PC-3 (cell line): ENCODE measurements around the gene GPS1. TPM values are rescaled to one million over a fixed set of nuclear protein-coding genes. Genes with fewer than 3 reads are reported as not detected.

ENCODE experiments used
- ATAC-seq: fragments of 200-7000 bp; cut with Tn5 transposase; 2 replicates; pipeline ENCODE4 v1.9.1; 2020; ENCODE audit warnings: mild to moderate bottlenecking, moderate library complexity
- BruUV-seq: library from RNA; stranded (reverse); fragments of 400-500 nt; replicated peaks from 2 replicates; lab custom pipeline; 2021; lab: Mats Ljungman, UMichigan
- CTCF ChIA-PET: fragments of 300-600 bp; sonication (Branson Sonifier 250); formaldehyde crosslinking; loops from one replicate; lab custom pipeline; 2022; ENCODE audit warnings: antibody characterized with exemption; lab: Charles Lee
- POLR2A ChIA-PET: fragments of 300-600 bp; sonication (Branson Sonifier 250); formaldehyde crosslinking; loops from one replicate; lab custom pipeline; 2022; ENCODE audit warnings: antibody characterized with exemption; ENCODE audit not compliant: unreplicated experiment; lab: Charles Lee
- DNase-seq: peaks from one replicate; pipeline ENCODE4 v3.0.0-alpha.2; 2015
- H2AFZ ChIP-seq: fragments of 300-600 bp; sonication (generic); 2 replicates; pipeline ENCODE4 v1.6.0; 2016; ENCODE audit warnings: antibody characterized with exemption, low read length
- H3F3A ChIP-seq: fragments of 300-600 bp; sonication (generic); one replicate; pipeline ENCODE4 v1.6.0; 2017; ENCODE audit warnings: antibody characterized with exemption, low read length, control low read depth, mild to moderate bottlenecking; ENCODE audit not compliant: unreplicated experiment
- H3K27ac ChIP-seq: fragments of 300-600 bp; sonication (generic); 2 replicates; pipeline ENCODE4 v1.5.1; 2016; ENCODE audit warnings: mild to moderate bottlenecking, low read length
- H3K27me3 ChIP-seq: fragments of 300-600 bp; sonication (generic); 2 replicates; pipeline ENCODE4 v1.6.1; 2016; ENCODE audit warnings: low read length, mixed read lengths
- H3K36me3 ChIP-seq: fragments of 300-600 bp; sonication (generic); 2 replicates; pipeline ENCODE4 v1.6.1; 2016; ENCODE audit warnings: low read depth, mixed run types, low read length, mixed read lengths
- H3K4me1 ChIP-seq: fragments of 300-600 bp; sonication (generic); 2 replicates; pipeline ENCODE4 v1.5.1; 2016; ENCODE audit warnings: low read length; ENCODE audit not compliant: insufficient read depth
- H3K4me2 ChIP-seq: fragments of 300-600 bp; sonication (generic); 2 replicates; pipeline ENCODE4 v1.6.0; 2016; ENCODE audit warnings: low read length
- H3K4me3 ChIP-seq: fragments of 300-600 bp; sonication (generic); 2 replicates; pipeline ENCODE4 v1.5.1; 2016; ENCODE audit warnings: mild to moderate bottlenecking, low read length, mixed read lengths
- H3K79me2 ChIP-seq: fragments of 300-600 bp; sonication (generic); 2 replicates; pipeline ENCODE4 v1.6.1; 2017; ENCODE audit warnings: low read length, mixed read lengths
- H3K9ac ChIP-seq: fragments of 300-600 bp; sonication (generic); 2 replicates; pipeline ENCODE4 v1.6.0; 2016; ENCODE audit warnings: mild to moderate bottlenecking, low read length
- H3K9me2 ChIP-seq: fragments of 300-600 bp; sonication (generic); replicated peaks from 2 replicates; pipeline ENCODE4 v1.6.1; 2016; ENCODE audit warnings: mixed run types, low read length, mixed read lengths
- H3K9me3 ChIP-seq: fragments of 300-600 bp; sonication (generic); 2 replicates; pipeline ENCODE4 v1.6.1; 2016; ENCODE audit warnings: low read length, mixed read lengths
- H4K20me1 ChIP-seq: fragments of 300-600 bp; sonication (generic); 2 replicates; pipeline ENCODE4 v1.6.1; 2016; ENCODE audit warnings: low read length, mixed read lengths
- EZH2 ChIP-seq: fragments of 300-600 bp; sonication (generic); IDR thresholded peaks from one replicate; pipeline ENCODE4 v1.6.1; 2017; ENCODE audit warnings: antibody characterized with exemption, mild to moderate bottlenecking, low read length; ENCODE audit not compliant: unreplicated experiment
- EZH2phosphoT487 ChIP-seq: fragments of 300-600 bp; sonication (generic); IDR thresholded peaks from 2 replicates; pipeline ENCODE4 v1.6.1; 2018; ENCODE audit warnings: mild to moderate bottlenecking, antibody characterized with exemption, low read length, borderline replicate concordance
- intact Hi-C: fragments of 100-400 bp; cut with micrococcal nuclease; formaldehyde crosslinking; loops from 2 replicates; pipeline ENCODE4 v1.9.0; 2023
- total RNA-seq: library from RNA; depleted of rRNA; stranded (reverse); fragments of >200 nt; gene quantifications from 2 replicates; pipeline ENCODE4 v1.2.3, GENCODE V29; 2014
- TF ChIP-seq, protein P1 (sequence below): fragments of 300-600 bp; sonication (generic); conservative IDR thresholded peaks from 2 replicates; pipeline ENCODE4 v1.5.1; 2017; ENCODE audit warnings: antibody characterized with exemption, low read depth, mild to moderate bottlenecking, low read length

Gene GPS1
- total RNA-seq, 1 experiment from 2014 or later, result 240 TPM

GRCh38 chr17:82084373-82085030, 32.8 kb downstream of the GPS1 start:
- H3K4me2 ChIP-seq, result no peak overlapping the region
- no peaks in the 10 kb centered on the region for H3F3A ChIP-seq
- H3K9me3 ChIP-seq, result no peaks in the 10 kb centered on the region
- H2AFZ ChIP-seq, result no peak overlapping the region
- H3K9ac ChIP-seq, result no peak overlapping the region
- H3K4me3 ChIP-seq, result no peak overlapping the region
- no peaks in the 10 kb centered on the region for H3K9me2 ChIP-seq
- peaks cover 79% of the 10 kb centered on the region for H3K36me3 ChIP-seq
- H3K79me2 ChIP-seq, result no peaks in the 10 kb centered on the region
- ATAC-seq, result no peak
- TF ChIP-seq EZH2, result no peak
- TF ChIP-seq, protein P1, sequence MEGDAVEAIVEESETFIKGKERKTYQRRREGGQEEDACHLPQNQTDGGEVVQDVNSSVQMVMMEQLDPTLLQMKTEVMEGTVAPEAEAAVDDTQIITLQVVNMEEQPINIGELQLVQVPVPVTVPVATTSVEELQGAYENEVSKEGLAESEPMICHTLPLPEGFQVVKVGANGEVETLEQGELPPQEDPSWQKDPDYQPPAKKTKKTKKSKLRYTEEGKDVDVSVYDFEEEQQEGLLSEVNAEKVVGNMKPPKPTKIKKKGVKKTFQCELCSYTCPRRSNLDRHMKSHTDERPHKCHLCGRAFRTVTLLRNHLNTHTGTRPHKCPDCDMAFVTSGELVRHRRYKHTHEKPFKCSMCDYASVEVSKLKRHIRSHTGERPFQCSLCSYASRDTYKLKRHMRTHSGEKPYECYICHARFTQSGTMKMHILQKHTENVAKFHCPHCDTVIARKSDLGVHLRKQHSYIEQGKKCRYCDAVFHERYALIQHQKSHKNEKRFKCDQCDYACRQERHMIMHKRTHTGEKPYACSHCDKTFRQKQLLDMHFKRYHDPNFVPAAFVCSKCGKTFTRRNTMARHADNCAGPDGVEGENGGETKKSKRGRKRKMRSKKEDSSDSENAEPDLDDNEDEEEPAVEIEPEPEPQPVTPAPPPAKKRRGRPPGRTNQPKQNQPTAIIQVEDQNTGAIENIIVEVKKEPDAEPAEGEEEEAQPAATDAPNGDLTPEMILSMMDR, result no peak
- no peak for TF ChIP-seq EZH2phosphoT487
- no peak for DNase-seq
- no peak overlapping the region for H3K27ac ChIP-seq
- H4K20me1 ChIP-seq, result no peaks in the 10 kb centered on the region
- no TSS peak for BruUV-seq
- ChIA-PET CTCF (no interaction called here), POLR2A (no interaction called here)
- intact Hi-C loops, result no loop called here
- H3K27me3 ChIP-seq, result no peaks in the 10 kb centered on the region
- no peaks in the 10 kb centered on the region for H3K4me1 ChIP-seq

DNA sequence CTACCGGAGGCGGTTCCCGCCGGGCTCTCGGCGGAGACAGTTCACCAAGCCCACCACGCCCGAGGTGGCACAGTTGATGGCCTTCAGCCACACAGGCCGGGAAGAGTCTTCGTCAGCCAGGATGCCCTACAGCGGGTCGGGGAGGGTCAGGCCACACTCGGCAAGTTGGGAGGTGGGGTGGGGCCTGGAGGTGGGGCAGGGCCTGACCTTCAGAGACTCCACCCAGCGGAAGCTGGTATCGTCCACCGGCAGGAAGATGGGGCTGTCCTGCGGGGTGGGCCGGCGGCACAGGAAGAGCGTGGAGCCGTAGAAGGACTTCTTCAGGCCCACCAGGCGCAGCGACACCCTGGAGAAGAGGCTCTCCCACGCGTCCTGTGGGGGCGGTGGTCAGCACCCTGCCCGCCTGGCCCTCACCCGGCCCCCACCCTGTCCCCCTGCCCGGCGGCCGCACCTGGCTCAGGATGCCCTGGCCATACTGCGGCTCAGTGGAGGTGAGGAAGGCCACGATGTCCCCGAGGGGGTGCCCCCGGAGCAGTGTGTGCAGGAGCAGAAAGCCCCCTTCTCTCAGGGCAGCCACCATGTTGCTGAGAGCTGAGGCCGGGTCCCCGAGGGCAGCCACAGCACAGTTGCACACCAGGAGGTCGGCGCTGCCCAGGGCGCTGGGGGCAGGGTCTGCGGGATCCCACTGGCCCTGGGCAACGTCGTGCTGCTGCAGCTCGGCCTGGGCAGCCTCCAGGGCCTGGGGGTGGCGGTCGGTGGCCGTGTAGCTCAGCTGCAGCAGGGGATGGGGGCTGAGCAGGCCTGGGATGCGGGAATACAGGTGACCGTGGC, 33.5 kb downstream of the GPS1 start:
- Histone ChIP-seq H3K4me1 (no peaks in the 10 kb centered on the region), H3K9ac (no peak overlapping the region), H4K20me1 (peaks cover 6% of the 10 kb centered on the region; the same call in 1 of the 2 replicates), H3K9me2 (no peaks in the 10 kb centered on the region), H3F3A (no peaks in the 10 kb centered on the region), H3K27me3 (no peaks in the 10 kb centered on the region), H2AFZ (no peak overlapping the region), H3K27ac (no peak overlapping the region), H3K36me3 (peaks cover 79% of the 10 kb centered on the region), H3K79me2 (no peaks in the 10 kb centered on the region), H3K9me3 (no peaks in the 10 kb centered on the region), H3K4me3 (no peak overlapping the region), H3K4me2 (no peak overlapping the region)
- TF ChIP-seq EZH2, result no peak
- TF ChIP-seq, protein P1, result no peak
- POLR2A ChIA-PET, result no interaction called here
- CTCF ChIA-PET, result no interaction called here
- DNase-seq, result no peak
- ATAC-seq, result no peak
- intact Hi-C loops, result no loop called here
- BruUV-seq, result no TSS peak
